Activated CD8-positive, alpha-beta memory T cell treated with anti-CD3 and anti-CD28 coated beads, Interleukin-2, amount 10 ng/mL, durations not matched to agents 7 days and 5 days (primary cell): Measurements from ENCODE around the gene ALPP. TPM values are rescaled to one million over a fixed set of nuclear protein-coding genes. Genes with fewer than 3 reads are reported as not detected.
A peak's percentile ranks its signal among the peaks of the same experiment; 100 is the strongest.
"Not testable (repeated sequence)": the region's sequence is repeated elsewhere in the genome, so short reads cannot be mapped to it uniquely, and the experiment has no call there.

Source experiments
- ATAC-seq: fragments of 150-1000 bp; cut with Tn5 transposase; one replicate; pipeline ENCODE4 v1.10.0; 2021; ENCODE audit warnings: moderate library complexity
- CTCF ChIA-PET: fragments of 350-600 bp; sonication (Branson Sonifier 250); formaldehyde crosslinking; loops from one replicate; lab custom pipeline; 2021; ENCODE audit warnings: antibody characterized with exemption; lab: Charles Lee
- DNase-seq: peaks from one replicate; pipeline ENCODE4 v3.0.0-alpha.2; 2020
- H3K27ac Mint-ChIP-seq: one replicate; pipeline ENCODE4 v1.8.0; 2021; ENCODE audit warnings: mild to moderate bottlenecking, mixed read lengths
- H3K27me3 Mint-ChIP-seq: one replicate; pipeline ENCODE4 v1.8.0; 2021; ENCODE audit warnings: mixed read lengths
- H3K36me3 Mint-ChIP-seq: one replicate; pipeline ENCODE4 v1.8.0; 2021; ENCODE audit warnings: mild to moderate bottlenecking, mixed read lengths
- H3K4me1 Mint-ChIP-seq: one replicate; pipeline ENCODE4 v1.8.0; 2021; ENCODE audit warnings: mixed read lengths
- H3K4me3 Mint-ChIP-seq: one replicate; pipeline ENCODE4 v1.8.0; 2021; ENCODE audit warnings: mild to moderate bottlenecking, moderate library complexity, mixed read lengths
- H3K9me3 Mint-ChIP-seq: one replicate; pipeline ENCODE4 v1.8.0; 2022; ENCODE audit warnings: low read depth, mixed read lengths
- total RNA-seq, 2 experiments: library from RNA; stranded (reverse); gene quantifications; one replicate each; pipeline ENCODE4 v1.2.3, GENCODE V29; 2021

The ALPP gene
- total RNA-seq, 2 experiments from 2014 or later: not detected

DNA sequence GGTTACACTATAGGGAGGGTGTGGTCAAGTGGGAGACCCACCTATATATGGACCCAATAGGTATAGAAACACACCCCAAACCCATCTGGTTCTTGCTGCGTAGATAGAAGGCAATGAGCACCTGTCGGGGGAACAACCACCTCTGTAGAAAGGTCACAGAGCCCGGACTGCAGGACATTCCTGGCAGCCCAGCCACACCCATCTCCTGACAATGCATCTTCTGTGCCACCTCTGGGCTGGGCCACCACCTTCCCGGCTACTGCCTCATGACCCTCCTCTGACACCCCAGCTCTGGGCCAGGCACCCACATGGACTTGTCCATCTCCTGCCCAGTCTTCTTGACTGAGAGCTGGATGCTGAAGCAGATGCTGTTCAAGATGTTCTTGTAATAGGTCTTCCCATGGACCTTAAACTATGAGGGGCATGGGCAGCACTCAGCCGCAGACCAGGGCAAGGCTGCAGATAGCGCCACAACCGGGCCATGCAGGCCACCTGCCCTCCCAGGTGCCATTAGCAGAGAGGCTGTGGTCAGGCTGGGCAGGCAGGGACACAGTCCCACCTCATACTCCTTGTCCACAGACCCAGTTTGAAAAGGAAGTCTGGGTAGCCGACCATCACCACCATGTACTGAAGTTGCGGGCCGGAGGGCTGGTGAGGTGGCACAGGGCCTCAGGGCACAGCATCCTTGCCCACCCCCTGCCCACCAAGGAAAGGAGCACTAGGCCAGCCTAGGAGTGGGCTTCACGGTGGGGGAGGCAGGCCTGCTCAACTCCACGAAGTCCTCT is 37.4 kb downstream of the ALPP start:
- ATAC-seq: no peak
- CTCF ChIA-PET: no interaction called here
- Mint-ChIP-seq H3K9me3 (no peaks in the 10 kb centered on the region), H3K27me3 (peaks cover 62% of the 10 kb centered on the region), H3K36me3 (no peaks in the 10 kb centered on the region), H3K4me1 (peaks cover 12% of the 10 kb centered on the region), H3K27ac (no peak overlapping the region), H3K4me3 (no peak overlapping the region)
- no peak for DNase-seq

DNA sequence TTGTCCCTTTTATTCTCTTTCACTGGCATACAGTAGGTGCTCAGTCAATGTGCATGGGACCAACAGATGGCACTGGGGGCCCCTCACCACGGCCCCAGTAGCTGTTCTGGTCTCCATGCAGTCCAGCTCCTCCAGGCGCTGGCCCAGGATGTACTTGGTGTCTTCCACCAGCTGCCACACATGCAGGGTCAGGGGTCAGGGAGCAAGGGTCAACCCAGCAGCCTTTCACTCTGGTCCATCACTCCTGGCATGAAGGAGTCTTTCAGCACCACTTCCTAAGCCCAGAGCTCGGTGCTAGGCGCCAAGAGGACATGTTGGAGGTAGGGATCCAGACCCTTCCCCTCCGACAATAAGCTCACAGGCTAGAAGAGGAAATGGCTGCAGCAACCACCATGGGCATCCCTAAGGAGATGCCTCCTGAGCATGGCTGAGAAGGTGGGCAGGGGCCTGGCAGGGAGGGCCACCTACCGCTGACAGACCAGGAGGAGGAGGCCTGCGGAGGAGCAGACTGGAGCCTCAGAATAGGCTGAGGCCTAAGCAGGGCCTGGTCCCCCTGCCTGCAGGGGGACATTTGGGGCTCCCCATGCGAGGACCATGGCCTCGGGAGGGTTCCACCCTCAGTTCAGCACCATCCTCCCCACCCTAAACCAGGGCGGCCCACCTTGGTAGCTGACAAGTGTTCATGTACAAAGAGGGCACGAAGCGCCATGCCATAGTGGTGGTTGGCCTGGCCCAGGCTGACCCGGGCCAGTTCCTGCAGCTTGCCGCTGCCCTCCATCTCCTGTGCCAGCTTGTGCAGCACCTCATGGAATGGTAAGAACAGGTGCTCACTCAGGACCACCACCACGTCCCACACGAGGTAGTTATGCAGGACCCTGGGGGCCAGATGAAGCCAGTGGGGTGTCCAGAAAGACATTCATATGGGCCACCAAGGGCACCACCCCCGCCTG is 38.2 kb downstream of the ALPP start:
- Mint-ChIP-seq H3K36me3 (no peaks in the 10 kb centered on the region), H3K9me3 (no peaks in the 10 kb centered on the region), H3K27me3 (peaks cover 63% of the 10 kb centered on the region), H3K4me3 (no peak overlapping the region), H3K4me1 (peaks cover 12% of the 10 kb centered on the region), H3K27ac (no peak overlapping the region)
- CTCF ChIA-PET: no interaction called here
- no peak for ATAC-seq
- DNase-seq: no peak

DNA sequence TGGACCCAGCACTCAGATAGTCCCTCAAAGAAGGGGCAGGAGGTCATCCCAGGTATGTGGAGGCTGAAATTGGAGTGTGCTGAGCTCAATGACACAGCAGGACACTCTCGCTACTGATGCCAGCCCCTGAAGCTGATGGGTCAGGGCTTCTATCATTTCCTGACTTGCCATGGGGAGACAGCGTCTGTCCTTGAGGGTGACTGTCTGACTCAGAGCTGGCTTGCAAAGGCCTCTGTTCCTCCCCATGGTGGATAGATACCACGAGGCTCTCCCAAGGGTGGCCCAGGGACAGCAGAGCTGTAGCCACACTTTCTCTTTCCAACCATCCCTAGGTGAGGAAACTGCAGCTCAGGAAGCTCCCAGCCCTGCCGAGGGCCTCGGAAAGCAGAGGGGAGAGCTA is 38.9 kb downstream of the ALPP start:
- peaks cover 64% of the 10 kb centered on the region for H3K27me3 Mint-ChIP-seq

DNA sequence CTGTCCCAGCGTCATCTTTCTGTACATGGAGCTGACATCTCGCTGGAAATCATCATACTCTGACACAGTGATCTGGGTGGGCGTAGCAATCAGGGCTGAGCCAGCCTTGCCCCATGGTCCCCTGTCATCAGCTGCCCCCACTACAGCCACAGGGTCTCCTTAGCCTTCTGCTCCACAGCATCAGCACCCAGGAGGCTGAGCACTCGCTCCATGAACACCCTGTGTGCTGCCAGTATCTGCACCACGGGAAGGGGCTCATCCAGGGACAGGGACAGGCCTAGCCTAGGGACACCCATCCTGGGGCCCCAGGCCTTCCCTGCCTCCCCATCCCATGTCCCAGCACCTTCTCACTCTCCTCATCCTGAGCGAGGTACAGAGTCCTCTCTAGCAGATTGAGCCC is 39.5 kb downstream of the ALPP start:
- ATAC-seq (no peak), DNase-seq (no peak)
- Mint-ChIP-seq H3K36me3 (peaks cover 4% of the 10 kb centered on the region), H3K27me3 (peaks cover 64% of the 10 kb centered on the region), H3K4me3 (no peak overlapping the region), H3K27ac (no peak overlapping the region), H3K9me3 (no peaks in the 10 kb centered on the region), H3K4me1 (peaks cover 12% of the 10 kb centered on the region)
- CTCF ChIA-PET: no interaction called here

More for the DNA sequence above, 38.9 kb downstream of the ALPP start:
- Mint-ChIP-seq H3K4me3 (no peak overlapping the region), H3K27ac (no peak overlapping the region), H3K36me3 (peaks cover under 1% of the 10 kb centered on the region), H3K4me1 (peaks cover 12% of the 10 kb centered on the region), H3K9me3 (no peaks in the 10 kb centered on the region)
- no peak for ATAC-seq
- DNase-seq: no peak
- CTCF ChIA-PET: no interaction called here

DNA sequence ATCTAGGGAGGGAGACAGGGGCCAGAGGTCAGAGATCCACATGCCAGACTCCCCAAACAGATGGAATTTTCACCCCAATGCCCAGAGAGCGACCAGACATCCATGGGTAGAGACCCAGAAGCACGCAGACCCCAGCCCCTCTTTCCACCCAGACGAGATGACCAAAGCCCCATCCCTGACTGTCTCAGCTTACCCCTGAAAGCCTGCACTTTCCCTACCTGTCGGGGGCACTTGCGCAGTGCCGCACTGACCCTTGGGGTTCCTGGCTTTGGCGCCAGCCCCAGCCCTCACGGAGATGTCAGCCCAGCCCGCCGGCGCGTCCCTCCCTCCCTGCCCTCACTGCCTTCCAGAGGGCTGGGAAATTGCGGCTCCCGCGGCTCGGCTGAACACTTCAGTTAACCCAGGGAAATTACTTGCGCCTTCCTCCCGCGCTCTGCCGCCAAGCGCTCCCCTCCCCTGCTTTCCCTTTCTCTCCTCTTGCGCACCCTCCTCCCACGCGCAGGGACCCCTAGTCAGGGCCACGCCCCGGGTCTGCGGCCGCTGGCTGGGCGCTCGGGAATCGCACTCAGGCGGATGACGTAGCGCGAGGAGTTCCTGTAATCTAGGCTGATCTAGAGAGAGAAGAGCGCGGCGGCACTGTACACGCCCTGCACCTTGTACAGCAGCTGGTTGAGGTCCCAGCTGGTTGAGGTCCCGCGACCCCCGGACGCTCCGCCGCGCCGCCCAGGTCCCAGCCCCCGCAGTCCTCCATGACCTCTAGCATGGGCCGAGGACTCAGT is 40.1 kb downstream of the ALPP start:
- H3K9me3 Mint-ChIP-seq: no peaks in the 10 kb centered on the region
- no peak overlapping the region for H3K4me3 Mint-ChIP-seq
- CTCF ChIA-PET: interaction anchor here (0.6 kb wide), 2 partner anchors 493 to 512 kb away, joined by 3 read pairs; partner anchors contain the start of gene NPPC
- H3K27ac Mint-ChIP-seq: no peak overlapping the region
- DNase-seq (no peak), ATAC-seq (peak; percentile 32)
- H3K27me3 Mint-ChIP-seq: peaks cover 64% of the 10 kb centered on the region
- H3K36me3 Mint-ChIP-seq: peaks cover 4% of the 10 kb centered on the region
- H3K4me1 Mint-ChIP-seq: peaks cover 9% of the 10 kb centered on the region

DNA sequence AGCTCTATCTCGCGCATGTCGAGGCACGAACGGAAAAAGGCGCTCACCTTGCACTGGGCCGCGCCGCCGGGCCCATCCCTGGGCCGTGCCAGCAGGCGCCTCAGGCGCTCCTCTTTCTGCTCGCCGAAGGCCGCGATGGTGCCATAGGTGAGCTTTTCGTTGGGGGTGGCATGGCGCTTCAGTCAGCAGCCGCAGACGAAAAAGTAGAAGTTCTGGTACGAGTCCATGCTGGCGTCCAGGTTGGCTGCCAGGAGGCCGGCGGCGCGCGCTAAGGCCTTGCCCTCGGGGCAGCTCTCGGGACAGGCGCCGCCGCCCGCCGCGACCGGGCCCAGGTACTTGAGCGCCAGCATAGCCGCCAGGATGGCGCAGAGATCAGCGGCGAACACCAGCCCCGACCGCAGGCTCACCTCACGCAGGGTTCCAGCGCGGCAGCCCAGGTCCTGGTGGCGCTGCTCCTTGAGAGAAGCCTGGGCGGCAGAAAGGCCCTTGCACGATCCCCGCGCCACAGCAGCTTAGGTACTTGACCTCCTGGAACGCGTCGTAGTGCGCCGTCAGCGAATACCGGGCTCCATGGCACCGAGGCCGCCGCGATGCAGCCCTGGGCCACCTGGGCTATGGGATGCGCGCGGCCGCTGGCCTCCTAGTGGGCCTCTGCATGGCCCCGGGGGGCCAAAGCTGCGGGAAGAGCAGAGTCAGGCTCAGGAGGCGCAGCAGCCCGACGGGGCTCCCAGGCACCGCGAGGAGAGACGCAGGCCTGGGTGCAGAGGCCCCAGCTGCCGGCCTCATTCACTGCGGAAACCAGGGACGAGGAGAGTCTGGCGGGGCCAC is 40.9 kb downstream of the ALPP start:
- Mint-ChIP-seq H3K36me3 (peaks cover 4% of the 10 kb centered on the region), H3K4me3 (no peak overlapping the region), H3K9me3 (no peaks in the 10 kb centered on the region), H3K27ac (no peak overlapping the region), H3K27me3 (peaks cover 62% of the 10 kb centered on the region), H3K4me1 (peaks cover 9% of the 10 kb centered on the region)
- DNase-seq (no peak), ATAC-seq (no peak)
- CTCF ChIA-PET: interaction anchor here (0.6 kb wide), 2 partner anchors 493 to 512 kb away, joined by 3 read pairs; partner anchors contain the start of gene NPPC

DNA sequence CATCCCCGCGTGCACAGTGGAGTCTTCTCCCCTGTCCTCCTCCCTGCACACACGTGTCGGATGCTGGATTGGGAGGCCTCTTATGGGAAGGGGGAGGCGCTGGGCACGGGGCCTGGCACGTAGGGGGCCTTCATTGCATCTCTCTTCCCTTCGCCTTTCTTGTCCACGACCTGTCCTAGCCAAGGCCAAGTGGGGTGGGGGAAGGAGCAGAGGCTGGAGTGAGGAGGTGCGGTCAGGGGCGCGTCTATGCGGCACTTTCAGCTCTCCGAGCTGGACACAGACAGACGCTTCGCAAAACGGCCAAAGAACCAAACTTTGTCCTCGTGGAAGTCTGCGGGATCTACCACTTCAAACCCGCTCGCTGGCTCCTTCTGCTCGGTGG is 41.5 kb downstream of the ALPP start:
- no peak for DNase-seq
- Mint-ChIP-seq H3K9me3 (no peaks in the 10 kb centered on the region), H3K36me3 (peaks cover 4% of the 10 kb centered on the region), H3K27ac (no peak overlapping the region), H3K4me1 (peaks cover 9% of the 10 kb centered on the region), H3K4me3 (no peak overlapping the region), H3K27me3 (peaks cover 66% of the 10 kb centered on the region)
- no peak for ATAC-seq
- CTCF ChIA-PET: no interaction called here

DNA sequence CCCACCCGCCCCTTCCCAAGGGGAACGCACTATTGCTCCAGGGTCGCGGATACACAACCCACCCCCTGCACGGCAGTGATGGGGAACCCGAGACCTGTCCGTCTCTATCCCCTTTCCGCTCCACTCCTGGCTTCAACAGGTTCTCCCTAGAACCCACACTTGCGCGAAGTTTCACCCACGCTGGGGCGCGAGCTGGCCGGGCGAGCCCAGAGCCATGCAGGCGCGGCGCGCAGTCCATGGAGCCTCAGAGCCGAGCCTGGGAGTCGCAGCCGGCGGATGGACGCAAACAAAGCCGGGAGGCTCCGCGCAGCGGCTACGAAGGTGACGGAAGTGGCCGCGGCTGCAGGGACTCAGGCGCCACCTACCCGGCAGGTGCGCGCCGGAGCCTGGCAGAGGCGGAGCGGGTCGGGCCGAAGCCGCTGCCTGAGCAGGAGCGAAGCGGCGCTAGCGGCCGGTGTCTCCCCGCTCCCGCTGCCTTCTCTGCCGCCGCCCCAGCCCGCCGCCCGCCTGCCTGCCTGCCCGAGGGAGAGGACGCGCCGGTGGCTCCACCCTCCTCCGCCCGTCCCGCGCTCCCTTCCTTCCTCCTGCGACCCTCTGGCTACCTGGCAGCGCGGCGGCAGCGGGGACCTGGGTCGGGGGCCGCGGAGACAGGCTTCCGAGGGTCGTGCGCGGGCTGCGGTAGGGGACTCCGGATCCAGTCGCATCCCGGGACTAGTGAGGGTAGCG is 42.1 kb downstream of the ALPP start:
- peaks cover 9% of the 10 kb centered on the region for H3K4me1 Mint-ChIP-seq
- DNase-seq: no peak
- no peak overlapping the region for H3K4me3 Mint-ChIP-seq
- peaks cover 70% of the 10 kb centered on the region for H3K27me3 Mint-ChIP-seq
- H3K27ac Mint-ChIP-seq: no peak overlapping the region
- H3K36me3 Mint-ChIP-seq: peaks cover 4% of the 10 kb centered on the region
- ATAC-seq: peak; percentile 59
- H3K9me3 Mint-ChIP-seq: no peaks in the 10 kb centered on the region
- CTCF ChIA-PET: no interaction called here

DNA sequence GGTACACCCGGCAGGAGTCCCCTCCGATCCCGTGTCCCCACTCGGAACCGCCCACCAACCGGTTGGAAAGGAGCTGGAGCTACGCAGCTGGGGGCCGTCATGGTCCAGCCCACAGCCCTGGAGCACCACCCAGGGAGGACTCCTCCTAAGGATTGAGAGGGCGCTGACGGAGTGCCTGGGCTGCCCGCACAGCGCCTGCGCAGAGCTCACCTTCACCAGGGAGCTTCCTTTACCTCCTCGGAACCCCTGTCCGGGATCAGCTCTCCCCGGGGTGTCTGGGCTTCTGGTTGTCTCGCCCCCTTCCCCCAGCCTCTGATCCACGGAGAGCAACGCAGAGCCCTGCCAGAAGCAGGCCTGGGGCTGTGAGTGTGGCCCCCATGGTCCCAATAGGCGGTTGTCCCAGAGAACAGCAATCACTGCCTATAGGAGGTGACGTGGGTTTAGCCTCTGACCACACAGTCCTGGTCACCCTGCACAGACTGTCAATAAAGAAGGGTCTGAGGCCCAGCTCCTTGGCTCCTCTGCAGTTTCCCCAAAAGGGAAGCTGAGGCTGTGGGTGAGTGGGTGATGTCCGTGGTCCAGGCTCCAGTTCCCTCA is 42.7 kb downstream of the ALPP start:
- Mint-ChIP-seq H3K27ac (no peak overlapping the region), H3K4me3 (no peak overlapping the region), H3K4me1 (peaks cover 9% of the 10 kb centered on the region), H3K27me3 (peaks cover 69% of the 10 kb centered on the region), H3K36me3 (peaks cover 4% of the 10 kb centered on the region), H3K9me3 (no peaks in the 10 kb centered on the region)
- ATAC-seq (no peak), DNase-seq (no peak)
- CTCF ChIA-PET: no interaction called here

DNA sequence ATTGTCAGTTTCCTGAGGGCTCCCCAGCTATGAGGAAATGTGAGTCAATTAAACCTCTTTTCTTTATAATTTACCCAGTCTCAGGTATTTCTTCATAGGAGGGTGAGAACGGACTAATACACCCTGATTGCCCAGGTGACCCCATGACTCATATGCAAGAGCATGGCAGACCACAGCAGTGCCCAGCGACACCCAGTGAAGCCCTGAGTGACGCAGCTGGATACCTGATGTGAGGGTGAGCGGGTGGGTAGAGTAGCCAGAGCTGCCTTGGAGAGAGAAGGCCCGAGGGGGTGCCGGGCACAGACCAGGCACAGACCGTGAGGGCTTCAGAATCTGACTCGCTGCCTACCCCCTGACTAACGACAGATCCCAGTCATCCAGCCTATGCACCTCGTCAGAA is 43.5 kb downstream of the ALPP start:
- no peak overlapping the region for H3K27ac Mint-ChIP-seq
- DNase-seq (no peak), ATAC-seq (no peak)
- no peak overlapping the region for H3K4me3 Mint-ChIP-seq
- peaks cover 4% of the 10 kb centered on the region for H3K36me3 Mint-ChIP-seq
- CTCF ChIA-PET: no interaction called here
- H3K27me3 Mint-ChIP-seq: peaks cover 69% of the 10 kb centered on the region
- H3K4me1 Mint-ChIP-seq: peaks cover 9% of the 10 kb centered on the region
- no peaks in the 10 kb centered on the region for H3K9me3 Mint-ChIP-seq

DNA sequence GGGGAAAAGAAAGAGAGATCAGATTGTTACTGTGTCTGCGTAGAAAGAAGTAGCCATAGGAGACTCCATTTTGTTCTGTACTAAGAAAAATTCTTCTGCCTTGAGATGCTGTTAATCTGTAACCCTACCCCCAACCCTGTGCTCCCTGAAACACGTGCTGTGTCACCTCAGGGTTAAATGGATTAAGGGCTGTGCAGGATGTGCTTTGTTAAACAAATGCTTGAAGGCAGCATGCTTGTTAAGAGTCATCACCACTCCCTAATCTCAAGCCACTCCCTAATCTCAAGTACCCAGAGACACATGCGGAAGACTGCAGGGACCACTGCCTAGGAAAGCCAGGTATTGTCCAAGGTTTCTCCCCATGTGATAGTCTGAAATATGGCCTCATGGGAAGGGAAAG is 44.4 kb downstream of the ALPP start:
- DNase-seq, H3K36me3 Mint-ChIP-seq, CTCF ChIA-PET, H3K27ac Mint-ChIP-seq, H3K4me1 Mint-ChIP-seq, H3K4me3 Mint-ChIP-seq, ATAC-seq, H3K9me3 Mint-ChIP-seq: not testable (repeated sequence)
- H3K27me3 Mint-ChIP-seq: peaks cover 68% of the 10 kb centered on the region

DNA sequence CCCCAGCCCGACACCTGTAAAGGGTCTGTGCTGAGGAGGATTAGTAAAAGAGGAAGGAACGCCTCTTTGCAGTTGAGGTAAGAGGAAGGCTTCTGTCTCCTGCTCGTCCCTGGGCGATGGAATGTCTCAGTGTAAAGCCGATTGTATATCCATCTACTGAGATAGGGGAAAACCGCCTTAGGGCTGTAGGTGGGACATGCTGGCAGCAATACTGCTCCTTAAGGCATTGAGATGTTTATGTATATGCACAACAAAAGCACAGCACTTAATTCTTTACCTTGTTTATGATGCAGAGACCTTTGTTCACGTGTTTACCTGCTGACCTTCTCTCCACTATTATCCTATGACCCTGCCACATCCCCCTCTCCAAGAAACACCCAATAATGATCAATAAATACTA is 44.9 kb downstream of the ALPP start:
- DNase-seq, H3K4me3 Mint-ChIP-seq, ATAC-seq, CTCF ChIA-PET, H3K27ac Mint-ChIP-seq, H3K36me3 Mint-ChIP-seq, H3K9me3 Mint-ChIP-seq, H3K4me1 Mint-ChIP-seq: not testable (repeated sequence)
- H3K27me3 Mint-ChIP-seq: peaks cover 64% of the 10 kb centered on the region
